ENCODE data around the gene GAS7. TPM values are rescaled to one million over a fixed set of nuclear protein-coding genes. Genes with fewer than 3 reads are reported as not detected.

GAS7 gene
- total and polyA plus RNA-seq, 2 donors (not counting 1 experiment from before 2014, with no cell fraction given): 3.4 to 13.6 TPM

GRCh38 chr17:10025224-10025623 is 173.2 kb downstream of the GAS7 start:
- Mint-ChIP-seq H3K27ac (no peak overlapping the region), H3K27me3 (no peaks in the 10 kb centered on the region), H3K4me1 (peaks cover 2% of the 10 kb centered on the region), H3K4me3 (no peak overlapping the region), H3K9me3 (ENCODE audit: insufficient read depth) (no peaks in the 10 kb centered on the region)
- Histone ChIP-seq H3K27me3 (replicated peaks in 1 of 4; ENCODE audit: control extremely low read depth in 1 of 4, control insufficient read depth in 3 of 4, insufficient read depth in 4 of 4, low read length in 3 of 4) (no peaks in the 10 kb centered on the region), H3K4me2 (replicated peaks; ENCODE audit: low read depth, low read length, poor library complexity, severe bottlenecking) (no peak overlapping the region), H3K27ac (ENCODE audit: low read length in 2 of 2) (no peak overlapping the region), H3K9me3 (ENCODE audit: control extremely low read depth in 1 of 3, control insufficient read depth in 2 of 3, insufficient read depth in 1 of 3, low read length in 2 of 3) (no peaks in the 10 kb centered on the region), H3K4me1 (ENCODE audit: control insufficient read depth in 2 of 2, insufficient read depth in 2 of 2, low read length in 2 of 2) (peaks cover 0 to under 1% of the 10 kb centered on the region in 2 donors), H3K9ac (ENCODE audit: low read length) (no peak overlapping the region), H3K4me3 (ENCODE audit: control extremely low read depth in 1 of 5, extremely low read depth in 1 of 5, insufficient read depth in 1 of 5, low read depth in 2 of 5, low read length in 4 of 5) (no peak overlapping the region), H3K79me2 (ENCODE audit: control insufficient read depth, insufficient read depth, low read length) (peaks cover 13% of the 10 kb centered on the region), H3K36me3 (replicated peaks in 1 of 2; ENCODE audit: control extremely low read depth in 1 of 2, control insufficient read depth in 1 of 2, extremely low read depth in 1 of 2, insufficient read depth in 2 of 2, low read length in 1 of 2) (no peaks in the 10 kb centered on the region), H4K20me1 (ENCODE audit: control insufficient read depth, insufficient read depth, low read length, poor library complexity, severe bottlenecking) (no peaks in the 10 kb centered on the region), H2AFZ (ENCODE audit: insufficient read depth, low read depth, low read length, poor library complexity, severe bottlenecking) (no peak overlapping the region)
- ChIA-PET CTCF (no interaction called here), POLR2A (interaction anchor here (0.6 kb wide), 1 partner anchor 140 kb away, joined by 6 read pairs; no protein-coding TSS in a partner anchor)
- no peak for TF ChIP-seq EZH2 (IDR thresholded peaks at IDR 0.05; ENCODE audit: borderline replicate concordance, insufficient read depth, low read depth, low read length, poor library complexity, severe bottlenecking)
- TF ChIP-seq, protein P1, sequence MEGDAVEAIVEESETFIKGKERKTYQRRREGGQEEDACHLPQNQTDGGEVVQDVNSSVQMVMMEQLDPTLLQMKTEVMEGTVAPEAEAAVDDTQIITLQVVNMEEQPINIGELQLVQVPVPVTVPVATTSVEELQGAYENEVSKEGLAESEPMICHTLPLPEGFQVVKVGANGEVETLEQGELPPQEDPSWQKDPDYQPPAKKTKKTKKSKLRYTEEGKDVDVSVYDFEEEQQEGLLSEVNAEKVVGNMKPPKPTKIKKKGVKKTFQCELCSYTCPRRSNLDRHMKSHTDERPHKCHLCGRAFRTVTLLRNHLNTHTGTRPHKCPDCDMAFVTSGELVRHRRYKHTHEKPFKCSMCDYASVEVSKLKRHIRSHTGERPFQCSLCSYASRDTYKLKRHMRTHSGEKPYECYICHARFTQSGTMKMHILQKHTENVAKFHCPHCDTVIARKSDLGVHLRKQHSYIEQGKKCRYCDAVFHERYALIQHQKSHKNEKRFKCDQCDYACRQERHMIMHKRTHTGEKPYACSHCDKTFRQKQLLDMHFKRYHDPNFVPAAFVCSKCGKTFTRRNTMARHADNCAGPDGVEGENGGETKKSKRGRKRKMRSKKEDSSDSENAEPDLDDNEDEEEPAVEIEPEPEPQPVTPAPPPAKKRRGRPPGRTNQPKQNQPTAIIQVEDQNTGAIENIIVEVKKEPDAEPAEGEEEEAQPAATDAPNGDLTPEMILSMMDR (IDR thresholded peaks at IDR 0.05): no peak
- ATAC-seq (ENCODE audit: low read depth) (no peak), DNase-seq (no peak)
- 94% methylated on average over 6 of the region's 6 CpGs for WGBS (ENCODE audit: insufficient coverage)
- intact Hi-C loops (cut with micrococcal nuclease): no loop called here

DNA sequence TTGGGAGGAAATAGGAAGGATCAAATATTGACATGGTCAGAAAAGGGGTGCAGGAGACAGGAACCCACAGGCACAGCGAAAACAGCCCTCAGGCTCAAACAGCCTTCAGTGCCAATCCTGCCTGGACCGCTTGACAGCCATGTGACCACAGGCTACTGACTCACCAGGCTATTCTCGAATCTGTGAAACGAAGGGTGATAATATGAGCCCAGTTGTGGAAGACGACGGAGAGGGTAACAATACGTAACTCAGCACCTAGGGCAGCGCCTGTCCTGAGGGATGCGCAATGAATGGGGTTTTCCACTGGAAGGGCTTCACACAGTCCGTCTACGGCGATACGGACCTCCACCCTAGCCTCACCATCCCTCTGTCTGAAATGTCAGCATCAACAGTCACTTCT is 176.0 kb downstream of the GAS7 start:
- Mint-ChIP-seq H3K4me3 (no peak overlapping the region), H3K27me3 (no peaks in the 10 kb centered on the region), H3K4me1 (peaks cover 26% of the 10 kb centered on the region), H3K27ac (no peak overlapping the region), H3K9me3 (ENCODE audit: insufficient read depth) (no peaks in the 10 kb centered on the region)
- Histone ChIP-seq H3K79me2 (ENCODE audit: control insufficient read depth, insufficient read depth, low read length) (peaks cover 11% of the 10 kb centered on the region), H2AFZ (ENCODE audit: insufficient read depth, low read depth, low read length, poor library complexity, severe bottlenecking) (no peak overlapping the region), H3K27ac (ENCODE audit: low read length in 2 of 2) (no peak overlapping the region), H3K36me3 (replicated peaks in 1 of 2; ENCODE audit: control extremely low read depth in 1 of 2, control insufficient read depth in 1 of 2, extremely low read depth in 1 of 2, insufficient read depth in 2 of 2, low read length in 1 of 2) (no peaks in the 10 kb centered on the region), H3K4me2 (replicated peaks; ENCODE audit: low read depth, low read length, poor library complexity, severe bottlenecking) (no peak overlapping the region), H3K27me3 (replicated peaks in 1 of 4; ENCODE audit: control extremely low read depth in 1 of 4, control insufficient read depth in 3 of 4, insufficient read depth in 4 of 4, low read length in 3 of 4) (no peaks in the 10 kb centered on the region), H3K9me3 (ENCODE audit: control extremely low read depth in 1 of 3, control insufficient read depth in 2 of 3, insufficient read depth in 1 of 3, low read length in 2 of 3) (no peaks in the 10 kb centered on the region), H3K9ac (ENCODE audit: low read length) (no peak overlapping the region), H3K4me3 (ENCODE audit: control extremely low read depth in 1 of 5, extremely low read depth in 1 of 5, insufficient read depth in 1 of 5, low read depth in 2 of 5, low read length in 4 of 5) (no peak overlapping the region), H3K4me1 (ENCODE audit: control insufficient read depth in 2 of 2, insufficient read depth in 2 of 2, low read length in 2 of 2) (peaks cover 21 to 28% of the 10 kb centered on the region in 2 donors), H4K20me1 (ENCODE audit: control insufficient read depth, insufficient read depth, low read length, poor library complexity, severe bottlenecking) (no peaks in the 10 kb centered on the region)
- ChIA-PET POLR2A (no interaction called here), CTCF (no interaction called here)
- TF ChIP-seq, protein P1 (IDR thresholded peaks at IDR 0.05): no peak
- no peak for TF ChIP-seq EZH2 (IDR thresholded peaks at IDR 0.05; ENCODE audit: borderline replicate concordance, insufficient read depth, low read depth, low read length, poor library complexity, severe bottlenecking)
- intact Hi-C loops (cut with micrococcal nuclease): no loop called here
- DNase-seq (no peak), ATAC-seq (ENCODE audit: low read depth) (no peak)
- 97% methylated on average over 13 of the region's 13 CpGs for WGBS (ENCODE audit: insufficient coverage)

Measured in B cell (primary cell).